Psoas muscle (tissue), 8 donors: ENCODE results near the gene FAM81B. TPM values are rescaled to one million over a fixed set of nuclear protein-coding genes. Genes with fewer than 3 reads are reported as not detected.
"Not testable (repeated sequence)": the region's sequence is repeated elsewhere in the genome, so short reads cannot be mapped to it uniquely, and the experiment has no call there.

Experiments
- ATAC-seq, 4 donors: fragments of 200-7000 bp; cut with Tn5 transposase; one replicate each; pipeline ENCODE4 v1.9.1; 2020; ENCODE audit warnings: moderate library complexity in 3 of 4, mild to moderate bottlenecking in 2 of 4
- DNase-seq, 2 donors: peaks; one replicate each; pipeline ENCODE4 v3.0.0-alpha.2; 2020
- H3K27ac ChIP-seq: fragments of 200-600 bp; one replicate; pipeline ENCODE4 v1.8.0; 2022
- H3K27me3 ChIP-seq, 3 donors: fragments of 200-600 bp in 1 of 3; one replicate each; pipeline versions ENCODE4 v1.6.1 to v1.8.0; 2013 to 2022; ENCODE audit warnings: low read length in 2 of 3, mild to moderate bottlenecking in 2 of 3, moderate library complexity in 1 of 3; ENCODE audit not compliant: insufficient read depth in 3 of 3
- H3K36me3 ChIP-seq, 2 donors: fragments of 200-600 bp in 1 of 2; one replicate each; pipeline versions ENCODE4 v1.6.1 to v1.8.0; 2013 to 2022; ENCODE audit warnings: low read depth in 1 of 2, mild to moderate bottlenecking in 1 of 2, moderate library complexity in 1 of 2; ENCODE audit not compliant: insufficient read depth in 1 of 2
- H3K4me1 ChIP-seq: fragments of 200-600 bp; one replicate; pipeline ENCODE4 v1.8.0; 2022
- H3K4me3 ChIP-seq: fragments of 200-600 bp; one replicate; pipeline ENCODE4 v1.8.0; 2022; ENCODE audit warnings: mild to moderate bottlenecking
- H3K9me3 ChIP-seq: fragments of 200-600 bp; one replicate; pipeline ENCODE4 v1.8.0; 2022
- WGBS, 3 donors: extraction: QIAGEN DNeasy Blood & Tissue Kit; methylation state at CpG; one replicate each; pipeline versions ENCODE4 v1.1.6 to v1.1.7; 2013; 5-methylcytosine and 5-hydroxymethylcytosine counted together
- intact Hi-C, 2 donors: fragments of 100-400 bp; cut with DNase I; formaldehyde crosslinking; loops; one replicate each; pipeline versions ENCODE4 v1.11.0 to v1.14.2; 2022
- long read RNA-seq, 2 donors: library from polyadenylated mRNA; unstranded; transcript quantifications; one replicate each; pipeline ENCODE4 v2.0.0, GENCODE V29; 2021
- polyA plus RNA-seq, 3 donors: library from polyadenylated mRNA; stranded (reverse); fragments of 200-250 nt; gene quantifications; one replicate each; pipeline ENCODE4 v1.2.3, GENCODE V29; 2013
- total RNA-seq, 4 donors: library from RNA; stranded (reverse); fragmentation: NEBNext Ultra II Directional in 2 of 4; extraction: Animal tissue kit (Norgen Biotek cat#: 25700) in 2 of 4; gene quantifications; one replicate each; pipeline versions ENCODE4 v1.2.1 to v1.2.4, GENCODE V29; 2021 to 2023
- TF ChIP-seq, protein P1 (sequence below): fragments of 200-600 bp; IDR thresholded peaks from one replicate; pipeline ENCODE4 v1.8.0; 2022; ENCODE audit warnings: antibody characterized with exemption
- donor health status: healthy with polysubstance abuse.
- donor health status: DM: no; HTN: no; CAD: no; lungs with moderate emphysema.
- donor health status: Bipolar disorder and iron deficiency.
- donor health status: healthy.
- donor health status: DM: yes; HTN: yes; CAD: no.
- donor health status: DM: no; HTN: no; CAD: no.
- donor health status: DM: no; HTN: no; CAD: no.
- donor health status: DM: yes; HTN: yes; CAD: no.

Gene FAM81B, protein sequence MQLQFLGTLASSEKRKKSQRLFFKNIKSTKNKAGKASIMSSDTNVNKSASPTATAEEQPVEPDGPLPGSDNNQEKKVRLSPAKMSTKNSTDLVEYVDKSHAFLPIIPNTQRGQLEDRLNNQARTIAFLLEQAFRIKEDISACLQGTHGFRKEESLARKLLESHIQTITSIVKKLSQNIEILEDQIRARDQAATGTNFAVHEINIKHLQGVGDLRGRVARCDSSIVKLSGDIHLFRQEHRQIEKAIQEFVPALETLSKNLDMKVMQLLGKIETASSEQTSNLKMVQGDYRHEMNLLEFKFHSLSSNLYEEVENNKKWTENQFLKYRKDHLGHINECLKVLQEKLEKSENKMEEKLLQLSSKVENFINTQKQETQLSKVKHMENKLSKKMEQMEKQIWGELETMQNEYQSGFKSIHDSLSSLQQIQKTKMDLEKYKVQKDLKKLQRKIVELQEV
- total RNA-seq (not detected), polyA plus RNA-seq (not detected)
- long read RNA-seq, donor 1: 0 reads
- long read RNA-seq, donor 2: 0 reads

GRCh38 chr5:95390812-95391492 is at the start of gene FAM81B:
FAM81B (plus strand) TSS chr5:95391366; CDS start chr5:95391390, 24 bp downstream.
- DNase-seq: no peak
- Histone ChIP-seq H3K36me3 (no peaks in the 10 kb centered on the region), H3K27ac (no peak within 1 kb of the TSS), H3K4me1 (no peaks in the 10 kb centered on the region), H3K27me3 (peaks cover 0 to 4% (median 0%) of the 10 kb centered on the region in 3 donors), H3K4me3 (no peak within 1 kb of the TSS), H3K9me3 (no peaks in the 10 kb centered on the region)
- intact Hi-C loops: no loop called here
- ATAC-seq: no peak
- TF ChIP-seq, protein P1, sequence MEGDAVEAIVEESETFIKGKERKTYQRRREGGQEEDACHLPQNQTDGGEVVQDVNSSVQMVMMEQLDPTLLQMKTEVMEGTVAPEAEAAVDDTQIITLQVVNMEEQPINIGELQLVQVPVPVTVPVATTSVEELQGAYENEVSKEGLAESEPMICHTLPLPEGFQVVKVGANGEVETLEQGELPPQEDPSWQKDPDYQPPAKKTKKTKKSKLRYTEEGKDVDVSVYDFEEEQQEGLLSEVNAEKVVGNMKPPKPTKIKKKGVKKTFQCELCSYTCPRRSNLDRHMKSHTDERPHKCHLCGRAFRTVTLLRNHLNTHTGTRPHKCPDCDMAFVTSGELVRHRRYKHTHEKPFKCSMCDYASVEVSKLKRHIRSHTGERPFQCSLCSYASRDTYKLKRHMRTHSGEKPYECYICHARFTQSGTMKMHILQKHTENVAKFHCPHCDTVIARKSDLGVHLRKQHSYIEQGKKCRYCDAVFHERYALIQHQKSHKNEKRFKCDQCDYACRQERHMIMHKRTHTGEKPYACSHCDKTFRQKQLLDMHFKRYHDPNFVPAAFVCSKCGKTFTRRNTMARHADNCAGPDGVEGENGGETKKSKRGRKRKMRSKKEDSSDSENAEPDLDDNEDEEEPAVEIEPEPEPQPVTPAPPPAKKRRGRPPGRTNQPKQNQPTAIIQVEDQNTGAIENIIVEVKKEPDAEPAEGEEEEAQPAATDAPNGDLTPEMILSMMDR: no peak
- 28 to 50% (median 37%) methylated on average over 2 of the region's 2 CpGs for WGBS, 3 donors

DNA sequence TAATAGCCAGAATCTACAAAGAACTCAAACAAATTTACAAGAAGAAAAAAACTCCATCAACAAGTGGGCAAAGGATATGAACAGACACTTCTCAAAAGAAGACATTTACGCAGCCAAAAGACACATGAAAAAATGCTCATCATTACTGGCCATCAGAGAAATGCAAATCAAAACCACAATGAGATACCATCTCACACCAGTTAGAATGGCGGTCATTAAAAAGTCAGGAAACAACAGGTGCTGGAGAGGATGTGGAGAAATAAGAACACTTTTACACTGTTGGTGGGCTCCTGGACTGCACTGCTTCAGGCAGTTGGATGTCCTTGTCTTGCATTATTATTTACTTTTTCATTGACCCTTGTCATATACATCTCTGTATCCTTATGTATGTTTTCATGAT is 49.7 kb upstream of the FAM81B start:
- H3K4me1 ChIP-seq, H3K9me3 ChIP-seq, DNase-seq, H3K36me3 ChIP-seq, H3K4me3 ChIP-seq, H3K27ac ChIP-seq, H3K27me3 ChIP-seq, intact Hi-C loops, ATAC-seq: not testable (repeated sequence)
- WGBS, 3 donors: 79 to 90% (median 87%) methylated on average over 2 of the region's 2 CpGs

- Histone ChIP-seq H3K27ac (no peak overlapping the region), H3K27me3 (no peaks in the 10 kb centered on the region), H3K4me3 (no peak overlapping the region), H3K4me1 (no peaks in the 10 kb centered on the region), H3K9me3 (no peaks in the 10 kb centered on the region), H3K36me3 (no peaks in the 10 kb centered on the region)
- whole genome bisulfite sequencing, 3 donors: 39 to 44% (median 43%) methylated on average over 4 of the region's 4 CpGs
- no peak for DNase-seq
- intact Hi-C loops: no loop called here
- ATAC-seq: no peak
- TF ChIP-seq, protein P1: no peak
Measured at GRCh38 chr5:95347506-95348120, 43.6 kb upstream of the FAM81B start.

GRCh38 chr5:95350631-95351030 is 40.5 kb upstream of the FAM81B start:
- H3K27ac ChIP-seq: no peak overlapping the region
- ATAC-seq (no peak), DNase-seq (no peak)
- TF ChIP-seq, protein P1: no peak
- no peak overlapping the region for H3K4me3 ChIP-seq
- no peaks in the 10 kb centered on the region for H3K4me1 ChIP-seq
- WGBS, 3 donors: 31 to 37% (median 36%) methylated on average over 1 of the region's 1 CpG
- no peaks in the 10 kb centered on the region for H3K27me3 ChIP-seq
- intact Hi-C loops: no loop called here
- no peaks in the 10 kb centered on the region for H3K36me3 ChIP-seq
- no peaks in the 10 kb centered on the region for H3K9me3 ChIP-seq

- intact Hi-C loops: no loop called here
- TF ChIP-seq, protein P1: no peak
- whole genome bisulfite sequencing, 3 donors: 58 to 59% (median 58%) methylated on average over 3 of the region's 3 CpGs
Measured at GRCh38 chr5:95352691-95353090, 38.5 kb upstream of the FAM81B start.

More at GRCh38 chr5:95352691-95353090, 38.5 kb upstream of the FAM81B start:
- no peak for ATAC-seq
- no peak for DNase-seq
- H3K27ac ChIP-seq: no peak overlapping the region
- no peaks in the 10 kb centered on the region for H3K4me1 ChIP-seq
- H3K27me3 ChIP-seq: no peaks in the 10 kb centered on the region
- no peaks in the 10 kb centered on the region for H3K36me3 ChIP-seq
- H3K9me3 ChIP-seq: no peaks in the 10 kb centered on the region
- no peak overlapping the region for H3K4me3 ChIP-seq
